Measurements from ENCODE around the gene APIP.

Gene APIP

GRCh38 chr11:34887260-34887659 is 28.9 kb downstream of the APIP start:
- no peak for DNase-seq (ENCODE audit: low read depth)

GRCh38 chr11:34886609-34887008 is 29.6 kb downstream of the APIP start:
- DNase-seq (ENCODE audit: low read depth) = no peak

- DNase-seq (ENCODE audit: low read depth) = no peak
Observed at GRCh38 chr11:34881900-34882299, 34.3 kb downstream of the APIP start.

- DNase-seq (ENCODE audit: low read depth) = no peak
Observed at GRCh38 chr11:34877375-34877975, 38.7 kb downstream of the APIP start.

- DNase-seq (ENCODE audit: low read depth) = no peak
Observed at GRCh38 chr11:34874202-34874601, 42.0 kb downstream of the APIP start.

- no peak for DNase-seq (ENCODE audit: low read depth)
Observed at GRCh38 chr11:34870548-34871196, 45.5 kb downstream of the APIP start.

- no peak for DNase-seq (ENCODE audit: low read depth)
Observed at GRCh38 chr11:34869425-34869824, 46.8 kb downstream of the APIP start.

- DNase-seq (ENCODE audit: low read depth) = no peak
Observed at GRCh38 chr11:34866375-34866774, 49.8 kb downstream of the APIP start.

GRCh38 chr11:34865261-34865660 is 50.9 kb downstream of the APIP start:
- DNase-seq (ENCODE audit: low read depth) = no peak

- DNase-seq (ENCODE audit: low read depth) = no peak
Observed at GRCh38 chr11:34864424-34864823, 51.8 kb downstream of the APIP start.

- no peak for DNase-seq (ENCODE audit: low read depth)
Observed at GRCh38 chr11:34863048-34863447, 53.1 kb downstream of the APIP start.

GRCh38 chr11:34860518-34860917 is 55.7 kb downstream of the APIP start:
- DNase-seq (ENCODE audit: low read depth) = no peak

- no peak for DNase-seq (ENCODE audit: low read depth)
Observed at GRCh38 chr11:34860034-34860433, 56.1 kb downstream of the APIP start.

- DNase-seq (ENCODE audit: low read depth) = no peak
Observed at GRCh38 chr11:34859496-34859895, 56.7 kb downstream of the APIP start.

- no peak for DNase-seq (ENCODE audit: low read depth)
Observed at GRCh38 chr11:34857463-34857862, 58.7 kb downstream of the APIP start.

GRCh38 chr11:34856251-34856650 is 59.9 kb downstream of the APIP start:
- no peak for DNase-seq (ENCODE audit: low read depth)

GRCh38 chr11:34855754-34856095 is 60.5 kb downstream of the APIP start:
- DNase-seq (ENCODE audit: low read depth) = no peak

GRCh38 chr11:34855021-34855753 is 61.0 kb downstream of the APIP start:
- DNase-seq (ENCODE audit: low read depth) = no peak

- no peak for DNase-seq (ENCODE audit: low read depth)
Observed at GRCh38 chr11:34851916-34852315, 64.3 kb downstream of the APIP start.

GRCh38 chr11:34850334-34850733 is 65.8 kb downstream of the APIP start:
- no peak for DNase-seq (ENCODE audit: low read depth)

- no peak for DNase-seq (ENCODE audit: low read depth)
Observed at GRCh38 chr11:34846467-34846866, 69.7 kb downstream of the APIP start.

GRCh38 chr11:34844463-34845112 is 71.6 kb downstream of the APIP start:
- no peak for DNase-seq (ENCODE audit: low read depth)

- DNase-seq (ENCODE audit: low read depth) = no peak
Observed at GRCh38 chr11:34843271-34843670, 72.9 kb downstream of the APIP start.
